NCI-H1092 treated with DMSO at 0.1 percent for 48 hours (cell line): ENCODE data around the gene PDCD10.

Source experiments
- DNase-seq: peaks from one replicate; lab custom pipeline; 2025; lab: John Stamatoyannopoulos, UW

The PDCD10 gene

DNA sequence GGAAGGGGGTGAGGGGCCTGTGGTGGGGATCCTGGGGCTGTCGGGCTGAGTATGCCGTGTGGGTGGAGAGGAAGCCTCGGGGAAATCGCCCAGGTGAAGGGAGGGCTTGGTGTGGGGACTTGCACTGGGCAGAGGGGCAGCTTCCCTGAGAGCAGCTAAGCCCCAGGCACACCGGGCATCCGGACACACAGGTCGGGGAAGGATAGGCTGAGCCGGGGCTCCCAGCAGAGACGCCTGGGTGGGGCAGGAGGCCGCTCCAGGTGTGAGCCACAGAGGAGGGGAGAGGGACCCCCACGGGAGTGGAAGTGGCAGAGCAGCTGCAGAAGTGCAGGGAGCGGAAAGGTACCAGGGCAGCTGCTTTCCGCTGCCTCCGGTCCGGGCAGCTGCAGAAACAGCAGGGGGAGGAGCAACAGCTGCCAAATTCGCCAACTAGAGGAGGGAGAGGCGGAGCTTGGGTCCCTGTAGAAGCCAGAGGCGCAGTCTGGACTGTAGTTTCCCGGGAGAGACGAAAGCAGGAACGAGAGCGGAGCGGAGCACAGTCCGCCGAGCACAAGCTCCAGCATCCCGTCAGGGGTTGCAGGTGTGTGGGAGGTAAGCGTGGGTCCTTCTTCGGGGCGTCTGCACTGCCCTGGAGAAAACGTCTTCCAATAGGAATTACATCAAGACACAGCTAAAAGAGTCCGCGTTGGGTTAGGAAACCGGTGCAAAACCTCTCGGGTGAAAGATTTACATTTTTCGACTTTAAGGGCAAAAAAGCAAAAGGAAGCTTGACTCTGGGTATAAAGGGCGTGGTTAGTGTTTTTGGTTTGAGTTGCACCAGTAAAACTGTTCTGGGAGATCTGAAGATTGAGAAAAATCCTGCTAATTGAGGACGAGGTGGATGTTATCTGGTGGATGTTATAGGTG, 794 bp upstream of the PDCD10 start, which contains the start of gene SERPINI1:
Gene SERPINI1, plus strand, starts transcription at position 489 of the 906 bp plus-strand sequence. CDS start 53,408 bp downstream, outside the sequence.
- peak; percentile 94 for DNase-seq

- DNase-seq = no peak
Observed at GRCh38 chr3:167733961-167734497, 663 bp downstream of the PDCD10 start.

DNA sequence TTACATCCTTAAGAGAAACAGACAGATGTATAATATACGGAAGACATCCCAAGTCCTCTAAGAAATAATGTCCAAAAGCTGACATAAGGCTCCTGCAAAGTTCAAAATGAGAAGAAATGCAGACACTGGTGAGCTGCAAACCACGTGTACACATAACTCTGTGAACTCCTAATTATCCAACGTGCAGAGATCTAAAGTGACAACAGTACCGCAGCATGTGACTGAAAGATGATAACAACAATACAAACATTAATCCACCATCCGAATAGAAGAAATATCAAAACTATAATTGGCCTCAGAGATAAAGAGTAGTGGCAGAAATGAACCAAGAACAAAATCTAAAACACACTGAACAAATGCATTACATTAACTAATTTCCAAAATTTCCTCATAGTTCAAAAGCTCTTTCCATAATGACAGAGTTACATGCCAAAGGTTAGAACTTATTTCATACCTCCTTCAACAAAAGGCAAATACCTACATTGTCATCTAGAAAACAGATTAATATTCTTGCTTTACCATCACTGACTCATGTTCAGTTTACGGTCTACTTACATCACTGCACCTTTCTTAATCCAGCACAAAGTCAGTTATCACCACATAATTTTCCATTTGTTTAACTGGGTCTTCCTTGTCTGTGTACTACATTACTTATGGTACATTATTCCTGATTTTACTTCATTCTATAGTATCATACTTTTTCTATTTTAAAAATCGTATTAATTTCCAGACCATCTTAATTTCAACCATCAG, 2.2 kb downstream of the PDCD10 start:
- no peak for DNase-seq

- no peak for DNase-seq
Observed at GRCh38 chr3:167731393-167731792, 3.3 kb downstream of the PDCD10 start.

DNA sequence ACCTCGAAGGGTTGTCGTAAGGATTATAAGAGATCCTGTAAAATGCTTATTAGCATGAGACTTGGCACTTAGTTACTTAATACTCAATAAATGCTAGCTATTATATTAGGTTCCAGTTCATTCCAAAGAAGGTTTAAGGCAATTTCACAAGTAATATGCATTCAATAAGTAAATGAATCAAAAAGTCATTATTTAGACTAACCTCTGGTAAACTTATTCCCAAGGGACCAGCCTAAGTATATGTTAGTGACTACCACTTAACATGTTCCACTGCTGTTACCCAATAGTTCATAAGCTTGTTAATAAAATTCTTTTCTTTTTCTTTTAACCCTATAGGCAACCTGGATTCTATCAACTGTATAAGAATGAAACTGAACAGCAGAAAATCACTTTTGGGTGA, 5.1 kb downstream of the PDCD10 start:
- DNase-seq = no peak

GRCh38 chr3:167728632-167729323, 5.9 kb downstream of the PDCD10 start:
- DNase-seq = no peak

DNA sequence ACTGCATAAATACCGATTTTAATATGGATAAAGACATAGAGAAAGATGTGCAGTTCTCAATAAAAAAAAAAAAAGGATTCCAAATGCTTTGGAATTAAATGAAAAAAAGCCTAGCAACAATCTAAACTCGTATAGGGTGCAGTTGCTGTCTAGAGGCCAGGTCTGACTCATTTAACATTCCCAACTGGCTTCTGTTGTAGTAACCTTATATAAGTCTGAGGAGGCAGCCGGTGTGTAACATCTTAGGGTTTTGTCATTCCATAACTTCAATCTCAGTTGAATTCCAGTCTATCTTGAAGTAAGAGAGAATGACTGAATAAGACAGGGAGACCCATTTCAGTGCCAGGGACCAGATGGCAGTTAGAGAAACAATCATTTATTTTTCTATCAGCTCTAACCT, 6.5 kb downstream of the PDCD10 start:
- DNase-seq = no peak

- DNase-seq = no peak
Observed at GRCh38 chr3:167723872-167724271, 10.8 kb downstream of the PDCD10 start.

GRCh38 chr3:167723025-167723512, 11.6 kb downstream of the PDCD10 start:
- no peak for DNase-seq

- no peak for DNase-seq
Observed at GRCh38 chr3:167718582-167718981, 16.1 kb downstream of the PDCD10 start.

DNA sequence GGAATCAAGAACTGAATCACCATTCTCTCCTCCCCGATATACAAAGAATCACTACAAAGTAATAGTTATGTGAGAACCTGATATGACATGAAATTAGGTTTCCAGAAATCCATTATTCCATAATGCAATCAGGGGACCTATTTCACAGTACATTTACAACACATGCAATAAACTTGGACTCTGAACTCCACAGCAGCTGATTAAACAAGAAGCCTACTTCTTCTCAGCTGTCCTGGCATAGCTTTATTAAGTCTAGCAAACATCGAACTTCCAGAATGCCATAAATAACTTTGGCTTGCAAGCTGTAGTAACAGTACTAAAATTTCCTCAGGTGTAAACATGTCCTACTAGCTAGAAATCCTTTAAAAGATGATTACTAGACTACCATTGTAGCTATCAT, 17.8 kb downstream of the PDCD10 start:
- DNase-seq = no peak

DNA sequence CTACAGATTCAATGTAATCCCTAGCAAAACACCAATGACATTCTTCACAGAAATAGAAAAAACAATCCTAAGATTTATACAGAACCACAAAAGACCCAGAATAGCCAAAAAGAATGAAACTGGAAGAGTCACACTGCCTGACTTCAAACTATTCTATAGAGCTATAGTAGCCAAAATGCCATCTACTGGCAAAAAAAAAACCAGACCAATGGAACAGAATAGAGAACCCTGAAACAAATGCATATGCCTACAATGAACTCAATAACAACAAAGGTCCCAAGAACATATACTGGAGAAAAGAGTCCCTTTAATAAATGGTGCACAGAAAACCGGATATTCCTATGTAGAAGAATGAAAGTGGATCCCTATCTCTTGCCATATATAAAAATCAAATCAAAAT, 19.8 kb downstream of the PDCD10 start:
- DNase-seq = no peak

DNA sequence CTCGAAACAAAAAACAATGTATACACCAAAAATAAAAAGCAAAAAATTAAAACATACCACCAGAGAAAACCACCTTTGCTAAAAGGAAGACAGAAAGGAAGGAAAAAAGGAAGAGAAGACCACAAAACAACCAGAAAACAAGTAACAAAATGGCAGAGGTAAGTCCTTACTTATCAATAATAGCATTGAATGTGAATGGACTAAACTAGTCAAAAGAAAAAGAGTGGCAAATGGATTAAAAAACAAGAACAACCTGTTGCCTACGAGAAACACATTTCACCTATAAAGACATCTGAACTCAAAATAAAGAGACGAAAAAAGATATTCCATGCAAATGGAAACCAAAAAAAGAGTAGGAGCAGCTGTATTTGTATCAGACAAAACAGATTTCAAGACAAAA, 22.2 kb downstream of the PDCD10 start:
- no peak for DNase-seq

DNA sequence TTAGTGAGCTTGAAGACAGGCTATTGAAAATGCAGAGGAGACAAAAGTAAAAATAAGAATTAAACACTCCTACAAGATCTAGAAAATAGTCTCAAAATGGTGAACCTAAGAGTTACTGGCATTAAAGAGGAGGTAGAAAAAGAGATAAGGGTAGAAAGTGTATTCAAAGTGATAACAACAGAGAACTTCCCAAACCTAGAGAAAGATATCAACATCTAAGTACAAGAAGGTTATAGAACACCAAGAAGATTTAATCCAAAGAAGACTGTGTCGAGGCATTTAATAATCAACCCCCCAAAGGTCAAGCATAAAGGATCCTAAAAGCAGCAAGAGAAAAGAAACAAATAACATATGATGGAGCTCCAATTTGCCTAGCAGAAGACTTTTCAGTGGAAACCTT, 23.3 kb downstream of the PDCD10 start:
- DNase-seq = no peak

DNA sequence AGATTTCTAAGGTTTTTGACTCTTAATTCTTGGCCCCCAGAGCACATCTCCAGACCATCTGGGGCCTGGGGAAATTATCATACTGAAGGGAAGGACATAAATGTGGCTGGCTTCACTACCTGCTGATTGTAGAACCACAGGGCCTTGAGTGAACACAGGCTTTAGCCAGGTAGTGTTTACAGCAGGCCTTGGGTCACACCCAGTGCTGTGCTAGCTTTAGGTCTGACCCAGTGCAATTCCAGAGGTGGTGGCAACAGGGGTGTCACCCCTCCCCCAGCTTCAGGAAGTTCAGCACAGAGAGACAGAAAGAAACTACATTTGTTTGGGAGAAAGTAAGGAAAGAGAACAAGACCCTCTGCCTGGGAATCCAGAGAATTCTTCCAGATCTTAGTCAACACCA, 24.1 kb downstream of the PDCD10 start:
- no peak for DNase-seq

DNA sequence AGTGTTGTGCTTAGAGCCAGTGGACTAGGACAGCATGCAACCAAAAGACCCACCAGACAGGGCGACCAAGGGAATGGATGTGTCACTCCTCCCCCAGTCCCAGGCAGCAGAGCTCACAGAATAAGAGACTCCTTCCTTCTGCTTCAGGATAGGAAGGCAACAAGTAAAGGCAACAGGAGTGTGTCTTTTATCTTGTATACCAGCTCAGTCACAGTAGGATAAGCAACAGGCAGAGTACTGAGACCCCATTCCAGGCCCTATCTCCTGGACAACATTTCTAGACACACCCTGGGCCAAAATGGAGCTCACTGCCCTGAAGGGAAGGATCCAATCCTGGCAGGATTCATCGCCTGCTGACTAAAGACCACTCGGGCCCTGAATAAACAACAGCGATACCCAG, 25.0 kb downstream of the PDCD10 start:
- DNase-seq = no peak

- no peak for DNase-seq
Observed at GRCh38 chr3:167705840-167706239, 28.9 kb downstream of the PDCD10 start.

DNA sequence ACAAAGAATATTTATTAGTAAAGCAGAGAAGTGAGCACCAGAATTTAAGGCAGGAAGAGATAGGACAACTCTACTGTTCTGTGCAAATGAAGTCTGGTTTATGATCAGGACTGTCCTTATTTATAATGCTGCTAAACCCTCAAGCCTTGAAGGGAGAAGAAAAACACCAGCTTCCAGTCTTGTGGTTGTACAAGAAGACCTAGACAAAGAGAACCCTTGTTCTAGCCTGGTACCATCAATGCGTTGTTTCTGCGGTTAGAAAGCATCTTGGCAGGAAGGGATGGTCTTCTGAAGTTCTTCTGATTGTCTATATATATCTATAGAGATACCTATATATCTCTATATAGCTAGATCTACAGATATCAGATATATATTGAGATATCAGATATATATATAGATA, 33.8 kb downstream of the PDCD10 start:
- DNase-seq = no peak

DNA sequence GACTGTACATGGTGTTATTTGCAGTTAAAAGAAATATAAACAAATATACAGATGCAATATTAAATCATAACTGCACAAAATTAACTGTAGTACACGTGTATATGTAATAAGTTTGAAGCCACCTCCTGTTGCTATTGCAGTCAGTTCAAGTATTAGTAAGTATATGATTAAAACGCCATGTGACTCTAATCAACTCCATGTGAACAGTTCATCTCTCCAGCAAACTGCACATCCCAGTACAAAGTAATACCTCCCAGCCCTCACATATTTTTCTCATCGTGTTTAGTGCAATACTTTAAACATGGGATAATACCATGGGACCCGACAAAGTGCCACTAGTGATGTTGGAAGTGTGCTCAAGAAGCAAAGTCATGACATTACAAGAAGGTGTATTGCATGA, 34.6 kb downstream of the PDCD10 start:
- DNase-seq = no peak

DNA sequence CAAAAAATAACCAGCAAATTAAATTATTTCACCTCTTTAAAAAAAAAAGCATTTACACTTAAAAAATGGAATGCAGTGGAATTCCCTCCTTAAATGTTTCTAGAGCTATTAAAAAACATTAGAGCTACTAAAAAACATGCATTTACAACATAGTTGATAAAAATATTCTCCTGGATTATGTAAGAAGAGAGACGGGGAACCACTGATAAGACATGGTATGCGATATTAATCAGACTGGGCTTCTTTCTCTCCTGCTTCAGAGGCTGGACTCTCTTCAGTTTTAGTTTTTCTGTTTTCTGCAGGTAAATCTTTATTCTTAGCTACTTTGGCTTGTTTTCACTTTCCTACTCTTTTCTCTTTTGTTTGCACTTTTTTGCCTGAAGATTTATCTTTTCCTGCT, 40.6 kb downstream of the PDCD10 start:
- DNase-seq = no peak

DNA sequence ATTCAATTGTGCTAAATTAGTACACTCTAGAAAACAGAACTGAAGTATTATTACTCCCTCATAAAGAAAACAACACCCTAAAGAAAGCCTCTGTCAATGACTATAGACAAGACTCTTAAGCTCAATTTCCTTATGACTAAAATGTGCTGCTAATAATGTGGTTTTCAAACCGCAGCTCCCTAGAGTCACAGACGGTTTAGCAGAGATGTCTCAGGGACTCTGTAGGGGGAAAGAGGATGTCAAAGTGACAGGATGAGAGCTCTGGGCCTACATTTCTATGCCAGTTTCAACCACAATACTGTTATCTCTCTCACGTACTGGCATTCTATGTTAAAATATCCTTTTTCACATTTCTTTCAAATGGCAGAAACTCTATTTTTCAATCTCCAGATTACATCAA, 43.3 kb downstream of the PDCD10 start:
- DNase-seq = no peak

- DNase-seq = peak; percentile 51
Observed at GRCh38 chr3:167684388-167684993, 50.2 kb downstream of the PDCD10 start.
